Ammon's horn (tissue), 1 donor: ENCODE data around the gene ERGIC1.
"Not testable (repeated sequence)": the region's sequence is repeated elsewhere in the genome, so short reads cannot be mapped to it uniquely, and the experiment has no call there.

Source experiments
- DNase-seq: peaks from one replicate; pipeline ENCODE4 v3.0.0-alpha.2; 2016; ENCODE audit warnings: low spot score

ERGIC1 gene

DNA sequence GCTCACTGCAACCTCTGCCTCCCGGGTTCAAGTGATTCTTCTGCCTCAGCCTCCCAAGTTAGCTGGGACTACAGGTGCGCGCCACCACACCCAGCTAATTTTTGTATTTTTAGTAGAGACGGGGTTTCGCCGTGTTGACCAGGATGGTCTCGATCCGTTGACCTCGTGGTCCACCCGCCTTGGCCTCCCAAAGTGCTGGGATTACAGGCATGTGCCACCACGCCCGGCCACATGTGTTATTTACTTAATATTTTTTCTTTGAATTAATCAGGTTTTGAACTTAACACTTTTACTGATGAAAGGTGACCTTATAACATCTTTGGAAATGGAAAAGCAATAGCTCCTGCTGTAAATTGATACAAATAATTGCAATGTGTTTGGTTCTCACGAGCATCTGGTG, 13.5 kb downstream of the ERGIC1 start:
- DNase-seq = not testable (repeated sequence)

- no peak for DNase-seq
These were observed 14.4 kb downstream of the ERGIC1 start for GRCh38 chr5:172848419-172848818.

DNA sequence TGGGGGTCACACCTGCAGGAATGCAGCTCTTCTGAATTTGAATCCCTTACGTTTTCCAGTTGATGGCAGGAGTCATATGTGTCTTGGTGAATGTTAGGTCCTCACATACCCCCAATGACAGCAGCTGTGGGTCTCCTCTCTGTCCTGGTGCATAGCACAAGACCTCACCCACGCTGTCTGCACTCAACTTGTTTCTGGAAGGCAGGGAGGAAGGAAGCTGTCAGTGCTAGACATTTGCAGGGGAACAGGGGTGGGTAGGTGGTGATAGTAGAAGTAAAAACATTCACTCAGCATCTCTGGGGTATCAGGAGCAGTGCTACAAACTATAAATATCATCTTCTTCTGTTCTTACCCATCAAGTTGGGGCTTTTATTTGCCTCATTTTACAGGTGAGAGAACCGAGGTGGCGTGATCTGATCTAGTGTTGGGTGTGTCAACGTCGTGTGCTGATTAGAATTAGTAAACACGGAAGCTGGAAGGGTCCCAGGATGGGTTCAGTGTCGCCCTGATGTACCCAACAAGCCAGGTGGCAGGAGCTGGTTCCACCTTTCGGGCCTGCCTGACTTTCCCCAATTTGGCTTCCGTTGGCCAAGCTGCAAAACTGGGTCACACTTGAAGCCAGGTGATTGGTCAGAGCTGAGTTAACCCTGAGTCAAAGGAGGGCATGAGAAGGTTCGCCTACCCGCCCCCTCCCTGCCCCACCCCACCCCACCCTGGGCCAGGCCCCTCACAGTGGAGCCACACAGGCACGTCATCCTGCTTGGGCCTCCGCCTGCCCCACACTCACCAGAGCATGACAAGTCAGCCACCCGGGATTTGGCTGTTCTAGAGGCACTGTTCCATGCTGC, 15.8 kb downstream of the ERGIC1 start:
- no peak for DNase-seq

DNA sequence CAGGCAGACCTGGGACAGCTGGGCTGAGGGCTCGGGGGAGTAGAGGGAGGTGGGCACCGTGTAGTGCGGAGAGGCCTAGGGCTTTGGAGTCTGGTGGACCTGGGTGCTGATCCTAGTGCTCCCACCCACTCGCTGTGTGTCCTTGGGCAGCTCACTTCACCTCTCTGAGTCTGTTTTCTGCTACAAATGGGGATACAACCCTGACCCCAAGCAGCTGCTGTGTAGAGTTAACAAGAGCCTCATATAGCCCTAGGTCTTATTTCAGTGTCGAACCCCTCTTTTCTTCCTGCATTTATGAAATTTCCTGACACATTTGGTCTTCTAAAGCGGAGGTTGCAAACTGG, 16.4 kb downstream of the ERGIC1 start:
- DNase-seq = no peak

- DNase-seq = not testable (repeated sequence)
These were observed 17.2 kb downstream of the ERGIC1 start for GRCh38 chr5:172851254-172851653.

DNA sequence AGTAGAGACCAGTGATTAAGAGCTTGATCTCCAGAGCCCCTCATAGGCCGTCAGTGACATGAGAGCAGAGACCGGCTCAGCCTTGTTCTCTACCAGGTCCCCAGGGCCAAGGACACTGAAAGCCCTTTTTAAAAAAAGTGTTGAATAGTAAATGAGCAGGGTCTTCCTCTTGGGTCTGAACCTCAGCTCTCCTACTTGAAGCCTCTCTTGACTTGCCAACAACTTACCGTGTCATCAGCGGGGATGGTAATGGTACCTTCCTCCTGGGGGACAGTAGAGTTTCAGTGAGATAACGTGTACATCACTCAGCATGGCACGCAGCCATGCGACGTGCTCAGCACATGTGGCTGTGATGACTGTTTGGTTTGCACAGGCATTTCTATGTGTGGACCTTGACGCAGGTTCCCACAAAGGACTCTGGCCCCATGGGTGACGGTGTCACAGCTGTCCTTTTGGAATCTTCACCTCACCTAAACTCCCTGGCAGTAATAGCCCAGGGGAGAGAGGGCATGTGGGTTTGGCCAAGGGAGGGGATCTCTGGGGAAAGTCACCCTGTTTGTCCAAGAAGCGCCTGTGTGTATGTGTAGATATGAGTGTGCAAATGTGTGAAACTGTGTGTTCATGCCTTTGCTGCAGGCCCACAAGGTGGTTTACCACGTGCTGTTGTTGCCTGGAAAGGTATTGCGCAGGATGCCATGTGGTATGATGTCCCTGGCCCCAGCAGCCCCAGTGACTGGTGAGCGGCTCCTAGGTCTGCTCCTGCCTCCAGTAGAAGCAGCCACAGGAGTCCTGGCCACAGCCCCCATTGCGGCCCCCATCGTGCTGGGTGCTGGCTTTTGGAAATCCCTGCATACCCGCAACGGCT, 18.7 kb downstream of the ERGIC1 start:
- DNase-seq = no peak

DNA sequence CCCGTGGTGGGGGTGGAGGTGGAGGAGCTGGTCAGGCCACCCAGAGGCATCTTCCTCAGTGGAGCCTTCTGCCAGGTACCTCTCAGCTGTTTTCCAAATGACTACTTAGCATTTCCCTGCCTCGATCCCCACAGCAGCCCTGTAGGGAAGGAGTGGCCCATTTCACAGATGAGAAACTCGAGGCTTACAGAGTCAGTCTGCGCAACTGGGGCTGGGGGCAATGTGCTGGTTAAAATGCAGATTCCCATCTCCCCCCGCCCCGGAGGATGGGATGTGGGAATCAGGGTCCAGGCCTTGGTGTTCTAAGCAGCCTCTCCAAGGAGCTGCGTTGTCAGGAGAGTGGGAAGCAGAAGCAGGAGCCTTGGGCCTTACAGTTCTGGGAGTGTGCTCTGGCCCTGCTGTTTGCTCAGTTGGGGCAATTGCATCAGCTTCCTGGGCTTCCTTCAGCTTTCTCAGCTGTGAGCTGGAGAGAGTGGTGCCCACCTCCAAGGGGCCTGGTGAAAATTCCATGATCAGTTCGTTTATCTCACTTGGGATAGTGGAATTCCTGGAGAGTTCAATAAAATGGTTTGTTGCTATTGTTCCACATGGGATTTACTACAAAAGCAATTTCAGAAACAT, 19.4 kb downstream of the ERGIC1 start:
- no peak for DNase-seq

GRCh38 chr5:172854451-172854871, 20.4 kb downstream of the ERGIC1 start:
- no peak for DNase-seq

GRCh38 chr5:172854971-172855370, 20.9 kb downstream of the ERGIC1 start:
- DNase-seq = no peak

DNA sequence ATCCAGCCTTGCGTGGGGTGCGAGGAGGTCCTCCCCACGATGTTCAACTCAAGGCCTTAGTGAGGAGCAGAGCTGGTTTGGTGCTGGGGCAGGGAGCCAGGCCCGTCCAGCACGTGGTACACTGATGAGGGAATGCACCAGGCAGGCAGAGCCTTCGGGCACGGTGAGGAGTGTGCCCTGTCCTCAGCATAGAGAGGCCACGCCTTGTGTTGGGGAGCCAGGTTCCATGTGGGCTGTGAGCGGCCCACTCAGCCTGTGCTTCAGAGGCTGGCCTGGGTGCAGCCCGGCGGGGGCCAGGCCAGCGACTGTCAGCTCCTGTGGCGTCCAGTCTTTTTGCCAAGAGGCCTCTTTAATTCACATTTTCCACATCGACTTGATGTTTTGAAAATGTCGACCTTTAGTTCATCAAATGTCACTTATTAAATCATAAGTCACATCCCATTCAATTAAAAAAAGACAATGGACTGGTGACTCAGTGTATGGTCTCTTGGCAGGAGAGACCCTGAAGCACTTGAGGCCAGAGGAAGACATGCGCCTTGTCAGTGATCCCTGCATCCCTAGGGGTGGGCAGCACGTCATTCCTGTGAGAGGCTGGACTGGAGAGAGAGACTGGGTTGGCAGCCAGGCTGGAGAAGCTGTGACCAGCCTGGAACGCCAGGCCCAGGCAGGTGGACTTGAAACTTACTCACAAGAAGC, 21.7 kb downstream of the ERGIC1 start:
- no peak for DNase-seq

DNA sequence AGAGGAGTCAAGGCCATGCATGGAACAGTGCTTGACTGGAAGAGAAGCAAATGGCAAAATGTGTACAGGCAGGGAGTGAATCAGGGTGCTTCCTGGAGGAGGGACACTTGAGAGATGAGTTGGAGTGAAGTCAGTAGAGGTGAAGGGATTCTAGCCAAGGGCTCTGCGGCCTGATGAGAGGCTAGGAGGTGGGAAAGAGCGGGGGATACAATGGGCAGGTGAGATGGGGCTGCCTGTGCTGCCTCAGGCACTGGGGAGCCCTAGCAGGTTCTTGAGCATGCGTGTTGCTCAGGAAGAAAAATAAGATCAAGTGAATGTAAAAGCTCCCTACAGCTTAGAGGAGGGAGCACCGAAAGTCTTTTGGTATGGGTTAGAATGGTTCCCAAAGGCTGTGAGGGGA, 22.3 kb downstream of the ERGIC1 start:
- no peak for DNase-seq

DNA sequence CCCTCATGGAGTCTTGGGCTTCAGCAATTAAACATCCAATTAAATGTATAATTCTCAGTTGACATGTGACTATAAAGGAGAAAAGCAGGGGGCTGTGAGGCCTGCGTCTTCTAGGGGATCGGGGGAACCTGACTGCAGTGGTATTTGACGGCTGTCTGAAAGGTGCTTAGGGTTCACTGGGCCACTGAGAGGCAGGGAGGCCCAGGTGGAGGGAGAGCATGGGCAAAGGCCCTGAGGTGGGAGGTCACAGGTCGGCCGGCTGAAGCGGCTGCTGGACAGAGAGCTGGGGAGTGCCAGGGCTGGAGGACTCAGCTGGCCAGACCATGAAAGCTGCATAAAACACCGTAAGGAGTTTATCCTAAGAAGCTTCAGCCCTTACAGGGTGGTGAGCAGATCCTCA, 23.9 kb downstream of the ERGIC1 start:
- no peak for DNase-seq

DNA sequence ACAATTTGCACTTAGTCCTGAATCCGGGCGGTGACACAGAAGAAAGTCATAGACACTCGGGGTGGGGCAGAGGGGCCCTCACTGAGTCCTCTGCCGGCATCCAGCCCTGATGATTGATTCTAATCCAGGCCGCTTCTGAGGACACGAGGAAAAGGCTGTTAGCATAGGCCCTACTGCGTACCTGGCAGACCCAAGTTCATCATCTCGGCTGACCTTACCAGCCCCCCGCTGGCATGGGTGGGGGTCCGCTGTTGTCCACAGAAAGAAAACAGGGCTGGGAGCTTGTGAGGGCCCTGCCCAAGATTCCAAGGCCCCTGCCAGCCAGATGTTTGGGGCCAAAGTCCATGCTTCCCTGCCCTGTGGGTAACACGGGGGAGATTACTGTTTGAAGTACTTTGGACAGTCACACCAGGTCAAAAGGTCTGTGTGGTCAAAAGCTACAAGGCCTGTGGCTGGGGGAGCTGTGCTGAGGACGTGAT, 24.5 kb downstream of the ERGIC1 start:
- DNase-seq = no peak

DNA sequence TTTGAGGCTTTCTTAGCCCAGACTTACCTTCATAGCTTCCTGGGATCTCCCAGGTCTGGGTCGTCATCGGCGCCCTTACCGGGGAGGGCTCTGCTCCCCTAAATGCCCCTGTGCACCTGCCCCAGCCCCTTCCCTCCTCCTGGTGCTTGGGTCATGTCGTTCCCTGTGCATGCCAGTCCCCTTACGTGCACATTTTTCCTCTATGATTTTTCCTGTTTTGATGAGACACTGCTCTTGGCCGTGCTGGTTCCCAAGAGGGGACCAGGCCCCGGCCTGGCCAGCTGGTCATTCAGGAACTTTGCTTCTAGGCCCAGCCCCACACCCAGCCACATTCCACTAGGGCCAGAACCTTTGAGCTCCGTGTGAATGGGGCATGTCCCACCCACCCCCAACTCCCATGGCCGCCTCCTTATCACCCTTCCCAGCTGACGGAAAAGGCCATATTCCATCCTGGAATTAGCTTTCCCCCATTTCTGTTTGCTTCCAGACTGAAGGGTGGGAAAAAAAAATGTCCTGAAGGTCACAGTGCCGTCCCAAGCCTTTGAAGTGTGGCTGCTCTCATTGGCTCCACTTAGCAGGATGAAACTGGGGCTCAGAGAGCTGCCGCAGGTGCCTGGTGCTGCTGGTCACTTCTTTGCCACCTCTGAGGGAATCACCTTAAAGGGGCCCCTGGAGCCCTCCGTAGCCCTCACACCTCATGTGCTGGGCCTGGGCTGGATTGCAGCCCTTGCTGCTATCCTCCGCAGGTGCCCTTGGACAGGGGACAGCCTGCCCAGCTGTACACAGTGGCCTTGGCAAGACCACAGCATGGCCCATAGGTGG, 25.1 kb downstream of the ERGIC1 start:
- no peak for DNase-seq

DNA sequence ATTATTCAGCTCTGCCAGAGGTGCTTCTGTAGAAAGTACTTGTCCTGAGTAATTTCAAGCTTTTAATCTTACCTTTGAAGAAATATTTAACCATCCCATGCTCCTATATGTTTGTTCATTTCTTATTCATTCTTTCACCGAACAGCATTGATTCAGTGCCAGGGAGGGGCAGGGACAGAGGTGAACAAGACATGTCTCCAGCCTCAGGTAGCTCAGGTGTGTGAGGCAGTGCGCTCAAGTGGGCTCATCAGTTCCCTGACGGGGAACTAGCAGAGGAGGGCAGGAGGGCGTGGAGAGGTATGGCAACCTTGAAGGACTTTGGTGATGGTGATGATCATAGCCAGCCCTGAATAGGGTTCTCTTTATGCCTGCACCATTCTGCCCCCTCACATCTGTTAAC, 25.9 kb downstream of the ERGIC1 start:
- no peak for DNase-seq

DNA sequence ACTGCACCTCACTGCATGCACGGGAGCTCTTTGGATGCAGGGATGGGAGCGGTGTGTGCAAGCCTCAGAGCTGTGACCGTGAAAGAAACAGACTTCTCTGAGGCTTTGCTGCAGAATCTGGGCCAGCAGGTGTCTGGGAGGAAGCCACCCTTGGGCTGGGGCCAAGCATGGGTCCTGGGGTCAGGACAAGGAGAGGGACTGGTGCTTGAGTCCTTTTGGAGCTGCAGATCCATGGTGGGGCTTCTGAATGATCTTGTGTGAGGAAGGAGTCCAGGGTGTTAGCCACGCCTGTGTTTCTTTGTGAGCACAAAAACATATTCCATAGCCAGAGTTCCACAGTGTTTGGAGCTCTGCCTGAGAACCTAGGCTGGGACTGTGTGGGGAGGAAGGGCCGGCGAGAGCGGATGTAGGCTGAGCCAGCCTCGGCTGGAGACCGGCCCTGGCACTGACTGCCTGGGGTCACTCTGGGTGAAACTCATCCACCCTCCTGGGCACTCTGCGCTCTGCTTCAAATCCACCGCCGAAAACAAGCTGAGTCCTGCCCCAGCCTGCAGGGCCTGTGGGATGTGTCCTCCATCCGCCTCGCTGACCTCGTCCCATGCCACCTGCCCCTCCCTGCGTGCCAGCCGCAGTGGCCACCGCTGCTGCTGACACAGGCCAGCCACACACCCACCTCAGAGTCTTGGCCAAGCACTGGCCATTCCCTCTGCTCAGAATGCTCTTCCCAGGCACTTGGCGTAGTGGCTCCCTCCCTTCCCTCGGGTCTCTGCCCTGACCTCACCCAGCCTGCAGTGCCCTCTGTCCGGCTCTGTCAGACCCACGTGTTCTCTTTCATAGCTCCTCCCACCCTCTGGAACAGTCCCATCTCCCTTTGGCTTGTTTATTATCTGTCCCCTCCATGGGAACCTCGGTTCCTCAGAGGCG, 26.7 kb downstream of the ERGIC1 start:
- DNase-seq = peak; percentile 85

- DNase-seq = no peak
These were observed 27.4 kb downstream of the ERGIC1 start for GRCh38 chr5:172861461-172861860.

DNA sequence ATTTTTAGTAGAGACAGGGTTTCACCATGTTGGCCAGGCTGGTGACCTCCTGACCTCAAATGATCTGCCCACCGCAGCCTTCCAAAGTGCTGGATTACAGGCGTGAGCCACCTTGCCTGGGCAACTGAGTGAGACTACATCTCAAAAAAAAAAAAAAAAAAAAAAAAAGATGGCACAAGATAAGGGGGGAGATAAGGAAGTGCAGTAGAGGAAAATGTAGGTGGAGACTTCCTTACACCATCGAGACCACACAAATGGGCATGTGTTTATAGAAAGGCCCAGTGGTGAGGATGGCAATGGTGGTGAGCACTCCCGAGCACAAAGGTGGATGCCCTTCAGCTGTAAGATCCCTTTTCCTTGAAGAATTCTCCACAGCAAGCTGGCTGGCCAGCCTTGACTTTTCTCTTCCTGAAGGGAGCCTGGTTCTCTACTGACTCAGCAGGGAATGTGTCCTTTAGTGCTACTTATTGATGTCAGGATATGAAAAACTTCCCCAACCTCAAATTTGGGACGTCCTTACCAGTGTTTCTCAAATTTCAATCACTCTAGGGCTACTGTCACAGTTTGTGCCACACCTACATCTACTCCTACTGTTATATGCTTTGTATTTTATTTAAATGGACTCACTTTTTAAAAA, 28.2 kb downstream of the ERGIC1 start:
- DNase-seq = no peak

GRCh38 chr5:172864171-172864570, 30.1 kb downstream of the ERGIC1 start:
- DNase-seq = not testable (repeated sequence)

- no peak for DNase-seq
These were observed 30.7 kb downstream of the ERGIC1 start for GRCh38 chr5:172864747-172865146.
